ENCODE data around the gene GRM2.

The GRM2 gene

GRCh38 chr3:51727500-51727899, 20.6 kb downstream of the GRM2 start:
- H3K4me3 ChIP-seq (ENCODE audit: low read depth, low read length), result no peak overlapping the region
- no peak for DNase-seq (ENCODE audit: low read depth)
- no peak for TF ChIP-seq CTCF (IDR thresholded peaks at IDR 0.05; ENCODE audit: low read depth, low read length, missing control alignments)
- in situ Hi-C loops (cut with HindIII; ENCODE audit: low sequenced_read_pairs), result loop anchor here (5.0 kb wide), 1 partner anchor 50 kb away; the partner anchor contains the start of gene IQCF6

GRCh38 chr3:51729042-51729633, 22.3 kb downstream of the GRM2 start:
- in situ Hi-C loops (cut with HindIII; ENCODE audit: low sequenced_read_pairs), result loop anchor here (5.0 kb wide), 1 partner anchor 48 kb away; the partner anchor contains the start of gene IQCF6
- no peak for DNase-seq (ENCODE audit: low read depth)
- no peak for TF ChIP-seq CTCF (IDR thresholded peaks at IDR 0.05; ENCODE audit: low read depth, low read length, missing control alignments)
- H3K4me3 ChIP-seq (ENCODE audit: low read depth, low read length), result no peak overlapping the region

- DNase-seq (ENCODE audit: low read depth), result no peak
- TF ChIP-seq CTCF (IDR thresholded peaks at IDR 0.05; ENCODE audit: low read depth, low read length, missing control alignments), result no peak
- H3K4me3 ChIP-seq (ENCODE audit: low read depth, low read length), result no peak overlapping the region
- in situ Hi-C loops (cut with HindIII; ENCODE audit: low sequenced_read_pairs), result no loop called here
Measured at GRCh38 chr3:51733859-51734571, 27.1 kb downstream of the GRM2 start.

- H3K4me3 ChIP-seq (ENCODE audit: low read depth, low read length), result no peak overlapping the region
- no peak for DNase-seq (ENCODE audit: low read depth)
- no peak for TF ChIP-seq CTCF (IDR thresholded peaks at IDR 0.05; ENCODE audit: low read depth, low read length, missing control alignments)
- in situ Hi-C loops (cut with HindIII; ENCODE audit: low sequenced_read_pairs), result no loop called here
Measured at GRCh38 chr3:51734572-51734907, 27.7 kb downstream of the GRM2 start.

GRCh38 chr3:51735039-51735438, 28.2 kb downstream of the GRM2 start:
- no peak for TF ChIP-seq CTCF (IDR thresholded peaks at IDR 0.05; ENCODE audit: low read depth, low read length, missing control alignments)
- no peak overlapping the region for H3K4me3 ChIP-seq (ENCODE audit: low read depth, low read length)
- DNase-seq (ENCODE audit: low read depth), result no peak
- in situ Hi-C loops (cut with HindIII; ENCODE audit: low sequenced_read_pairs), result no loop called here

- DNase-seq (ENCODE audit: low read depth), result no peak
- in situ Hi-C loops (cut with HindIII; ENCODE audit: low sequenced_read_pairs), result no loop called here
- TF ChIP-seq CTCF (IDR thresholded peaks at IDR 0.05; ENCODE audit: low read depth, low read length, missing control alignments), result no peak
- H3K4me3 ChIP-seq (ENCODE audit: low read depth, low read length), result no peak overlapping the region
Measured at GRCh38 chr3:51735950-51736349, 29.1 kb downstream of the GRM2 start.

Data from astrocyte of the cerebellum (primary cell).